GM06990 (cell line): ENCODE data around the gene TMPRSS9.

Experiments used
- DNase-seq: peaks from one replicate; pipeline ENCODE4 v3.0.0-alpha.2; 2011; ENCODE audit not compliant: insufficient read length; ENCODE audit errors: extremely low read depth
- H3K27me3 ChIP-seq: replicated peaks from 2 replicates; pipeline ENCODE4 v1.6.0; 2011; ENCODE audit warnings: low read length; ENCODE audit not compliant: control insufficient read depth, insufficient read depth
- H3K36me3 ChIP-seq: 2 replicates; pipeline ENCODE4 v1.5.1; 2011; ENCODE audit warnings: low read length; ENCODE audit not compliant: control insufficient read depth, insufficient read depth
- H3K4me3 ChIP-seq: replicated peaks from 2 replicates; pipeline ENCODE4 v1.5.1; 2011; ENCODE audit warnings: low read depth, mild to moderate bottlenecking, control low read depth, low read length
- CTCF ChIP-seq: IDR thresholded peaks from 2 replicates; pipeline ENCODE4 v1.5.1; 2011; ENCODE audit warnings: low read length, control low read depth, mild to moderate bottlenecking, inconsistent platforms; ENCODE audit not compliant: insufficient read depth, poor library complexity, severe bottlenecking

The TMPRSS9 gene

DNA sequence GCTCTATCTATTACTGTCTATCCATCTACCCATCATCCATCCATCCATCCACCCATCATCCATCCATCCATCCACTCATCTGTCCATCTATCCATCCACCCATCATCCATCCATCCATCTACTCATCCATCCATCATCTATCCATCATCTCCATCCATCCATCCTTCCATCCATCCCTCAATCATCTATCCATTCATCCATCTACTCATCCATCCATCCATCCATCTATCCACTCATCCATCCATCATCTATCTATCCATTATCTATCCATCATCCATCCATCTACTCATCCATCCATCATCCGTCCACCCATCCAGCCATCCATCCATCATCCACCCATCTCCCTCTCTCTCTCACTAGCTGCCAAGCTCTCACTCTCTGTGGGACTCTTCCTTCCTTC, 80.5 kb downstream of the TMPRSS9 start:
- no peak for DNase-seq
- H3K36me3 ChIP-seq: peaks cover 41% of the 10 kb centered on the region
- no peaks in the 10 kb centered on the region for H3K27me3 ChIP-seq
- no peak overlapping the region for H3K4me3 ChIP-seq
- TF ChIP-seq CTCF: no peak

DNA sequence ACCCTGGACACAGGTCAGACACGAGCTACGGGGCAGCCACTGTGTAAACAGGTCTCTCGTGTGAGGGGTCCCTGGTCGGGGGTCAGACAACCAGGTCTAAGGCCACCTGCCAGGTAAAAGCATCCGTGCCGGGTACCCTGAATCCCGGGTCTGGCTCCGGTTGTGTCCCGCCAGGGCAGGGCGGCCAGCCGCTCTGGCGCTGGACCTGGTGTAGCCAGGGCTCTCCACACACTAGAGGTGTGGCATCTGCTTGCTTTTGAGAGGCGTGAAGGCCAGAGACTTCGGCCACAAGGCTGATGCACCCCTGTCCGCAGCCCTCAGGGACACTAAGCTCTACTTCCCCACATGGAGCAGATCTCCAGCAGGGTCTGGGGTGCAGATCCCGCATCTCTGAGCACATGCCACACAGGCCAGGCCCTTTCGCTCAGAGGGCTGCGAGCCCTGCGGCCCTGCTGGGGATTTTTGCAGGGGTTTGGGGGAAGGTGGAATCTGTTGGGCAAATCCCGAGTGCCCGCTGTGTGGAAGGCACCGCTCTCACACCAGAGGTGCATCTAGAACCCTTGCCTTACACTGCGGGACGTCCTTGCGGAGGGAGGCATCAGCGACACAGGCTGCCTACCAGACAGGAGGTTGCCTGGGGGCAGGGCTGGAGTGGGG, 81.2 kb downstream of the TMPRSS9 start:
- Histone ChIP-seq H3K36me3 (peaks cover 41% of the 10 kb centered on the region), H3K4me3 (no peak overlapping the region), H3K27me3 (no peaks in the 10 kb centered on the region)
- no peak for TF ChIP-seq CTCF
- DNase-seq: no peak

DNA sequence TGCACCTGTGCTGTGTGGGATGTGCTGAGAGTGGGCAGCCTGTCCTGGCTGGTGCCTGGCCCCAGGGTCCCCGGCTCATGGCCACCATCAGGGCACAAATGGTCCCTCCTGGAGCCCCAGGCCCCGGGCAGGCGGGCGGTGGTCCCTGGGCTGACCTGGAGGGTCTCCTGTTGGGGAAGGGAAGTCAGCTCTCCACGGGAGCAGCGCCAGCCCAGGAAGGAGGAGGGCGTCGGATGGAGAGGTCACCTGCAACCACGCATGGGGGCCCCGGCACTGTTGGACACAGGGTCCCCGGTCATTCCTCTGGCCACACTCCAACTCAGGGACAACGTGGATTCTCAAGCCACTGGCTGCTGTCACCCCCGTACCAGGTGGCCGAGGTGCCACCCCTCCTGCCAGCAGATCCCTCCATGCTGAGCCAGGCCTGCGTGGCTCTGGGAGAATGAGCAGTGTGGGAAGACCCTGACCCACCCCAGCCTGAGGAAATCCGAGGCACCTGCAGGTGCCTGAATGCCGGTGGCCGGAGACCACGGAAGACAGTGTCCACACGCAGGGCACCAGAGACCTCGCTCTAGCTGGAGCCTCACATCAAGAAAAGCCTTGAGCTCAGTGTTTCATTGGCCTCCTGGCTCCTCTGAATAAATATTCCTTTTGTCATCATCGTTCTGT, 83.2 kb downstream of the TMPRSS9 start:
- TF ChIP-seq CTCF: no peak
- no peaks in the 10 kb centered on the region for H3K27me3 ChIP-seq
- H3K4me3 ChIP-seq: no peak overlapping the region
- peaks cover 29% of the 10 kb centered on the region for H3K36me3 ChIP-seq
- no peak for DNase-seq

- no peaks in the 10 kb centered on the region for H3K27me3 ChIP-seq
- no peak for TF ChIP-seq CTCF
- H3K4me3 ChIP-seq: no peak overlapping the region
- H3K36me3 ChIP-seq: peaks cover 28% of the 10 kb centered on the region
- no peak for DNase-seq
Measured at GRCh38 chr19:2443785-2444182, 83.7 kb downstream of the TMPRSS9 start.

DNA sequence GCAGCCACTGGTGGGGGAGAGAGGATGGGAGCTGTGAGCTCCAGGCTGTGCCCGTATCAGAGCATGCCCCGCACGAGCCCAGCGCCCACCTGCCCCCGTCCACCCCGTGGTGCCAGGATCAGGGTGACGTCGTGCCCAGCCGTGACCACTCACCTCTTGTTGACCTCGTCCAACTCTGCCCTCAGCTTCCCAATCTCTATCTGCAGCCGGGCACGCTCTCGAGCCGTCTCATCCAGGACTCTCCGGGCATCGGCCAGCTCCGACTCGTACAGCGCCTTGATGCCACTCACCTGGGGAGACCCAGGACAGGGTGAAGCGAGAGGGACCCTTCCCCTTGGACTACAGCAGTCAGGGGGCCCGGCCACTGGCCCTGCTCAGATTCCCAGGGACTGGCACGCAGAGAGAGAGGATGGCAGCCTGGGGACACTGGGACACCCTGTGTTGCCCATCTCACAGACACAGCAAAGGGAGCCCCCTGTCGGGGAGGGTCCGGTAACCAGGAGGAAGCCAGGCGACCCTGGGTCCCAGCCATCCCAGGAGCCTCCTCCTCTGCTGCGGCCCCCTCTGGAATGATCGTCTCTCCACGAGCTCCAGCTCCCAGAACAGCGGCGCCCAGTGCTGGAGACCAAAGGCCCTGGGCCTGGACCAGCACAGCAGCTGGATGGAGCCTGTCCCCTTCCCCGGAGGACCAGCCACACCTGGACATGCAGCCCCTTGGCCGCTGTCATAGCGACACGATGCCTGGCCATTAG, 84.4 kb downstream of the TMPRSS9 start:
- Histone ChIP-seq H3K36me3 (peaks cover 27% of the 10 kb centered on the region), H3K27me3 (no peaks in the 10 kb centered on the region), H3K4me3 (no peak overlapping the region)
- no peak for TF ChIP-seq CTCF
- DNase-seq: no peak
